GM19193 (cell line): ENCODE results near the gene GNL2.

ENCODE experiments used
- POLR2A ChIP-seq: IDR thresholded peaks from 4 replicates; pipeline ENCODE4 v1.6.1; 2011; ENCODE audit not compliant: insufficient read depth, insufficient read length; ENCODE audit errors: extremely low read depth

GNL2 gene

DNA sequence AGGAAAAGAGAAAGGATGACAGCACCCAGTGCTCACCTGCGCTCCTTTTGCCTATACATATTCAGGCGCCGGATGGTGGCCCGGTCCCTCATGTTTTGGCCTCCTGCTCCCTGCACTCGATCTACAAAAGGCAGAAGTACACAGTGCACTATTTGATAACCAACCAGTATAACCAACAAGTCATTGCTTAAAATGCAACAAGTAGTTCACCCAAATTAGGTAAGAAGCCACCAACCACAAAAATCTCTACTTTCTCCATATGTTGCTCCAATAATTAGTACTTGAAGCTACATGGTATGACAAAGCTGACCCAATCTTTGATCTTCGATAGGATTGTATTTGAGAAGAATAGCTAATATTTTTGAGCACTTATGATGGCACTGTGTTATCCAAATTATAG, 2.0 kb downstream of the GNL2 start:
- no peak for TF ChIP-seq POLR2A

DNA sequence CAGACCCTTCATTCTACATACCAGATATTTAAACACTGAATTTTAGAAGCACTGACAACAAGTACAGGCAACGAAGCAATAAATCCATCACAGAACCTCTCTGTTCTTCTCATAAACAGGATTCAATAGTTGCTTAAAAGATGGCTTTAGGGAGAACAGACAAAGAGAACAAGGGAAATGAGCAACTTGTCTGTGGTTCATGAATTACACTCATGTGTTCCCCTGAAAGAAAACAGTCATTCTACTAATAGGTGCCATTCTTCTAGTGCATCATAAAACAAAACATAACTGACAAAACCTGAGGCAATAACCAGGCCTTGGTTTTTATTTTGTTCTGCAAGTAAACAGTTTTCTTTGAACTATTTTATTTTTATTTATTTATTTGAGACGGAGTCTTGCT, 6.8 kb downstream of the GNL2 start:
- no peak for TF ChIP-seq POLR2A

DNA sequence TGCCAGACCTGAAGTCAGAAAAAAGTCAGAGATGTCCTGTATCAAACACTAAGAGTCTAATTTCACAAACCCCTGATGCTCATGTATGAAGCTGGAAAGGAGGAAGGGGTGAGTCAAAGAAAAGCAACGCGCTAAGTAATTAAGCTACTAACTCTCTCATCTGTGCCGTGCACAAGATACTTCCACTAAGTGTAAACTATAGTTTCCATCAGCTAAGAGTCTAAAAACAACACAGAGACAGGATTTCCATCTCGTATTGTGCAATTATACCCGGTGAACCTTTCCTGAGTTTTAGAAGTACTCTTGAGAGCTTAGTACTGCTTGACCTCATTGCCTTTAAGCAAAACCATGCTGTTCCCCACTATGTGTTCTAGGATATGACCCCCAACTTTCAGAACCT, 20.0 kb downstream of the GNL2 start:
- TF ChIP-seq POLR2A: no peak

DNA sequence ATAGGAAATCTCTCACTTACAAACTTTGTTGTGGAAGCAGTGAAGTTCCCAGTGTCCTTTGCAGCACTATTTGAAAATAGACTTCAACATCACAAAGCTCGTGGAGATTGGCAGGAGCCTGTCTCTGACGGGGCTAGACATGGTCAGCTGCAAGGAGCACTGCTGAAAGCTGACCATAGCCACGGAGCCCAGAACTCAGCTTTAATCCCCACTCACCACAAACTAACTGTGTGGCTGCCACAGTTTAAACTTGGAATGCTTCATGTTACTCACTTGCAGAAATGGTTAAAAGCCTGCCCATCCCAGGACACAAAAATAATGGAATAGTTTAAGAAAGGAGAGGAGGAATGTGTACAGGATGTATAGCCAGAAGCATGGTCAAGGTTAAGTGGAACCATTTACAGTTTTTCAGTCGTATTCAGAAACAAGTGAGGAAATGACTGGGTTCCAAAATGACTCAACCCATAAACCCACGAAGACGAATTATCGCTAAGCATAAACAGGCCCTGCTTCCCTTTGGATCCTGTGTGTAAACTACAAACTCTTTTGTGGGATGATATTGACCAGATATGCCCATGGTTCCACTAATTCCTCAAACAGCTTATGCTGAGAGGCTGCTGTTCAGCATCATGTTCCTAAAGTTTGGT, 20.8 kb downstream of the GNL2 start:
- TF ChIP-seq POLR2A: no peak

DNA sequence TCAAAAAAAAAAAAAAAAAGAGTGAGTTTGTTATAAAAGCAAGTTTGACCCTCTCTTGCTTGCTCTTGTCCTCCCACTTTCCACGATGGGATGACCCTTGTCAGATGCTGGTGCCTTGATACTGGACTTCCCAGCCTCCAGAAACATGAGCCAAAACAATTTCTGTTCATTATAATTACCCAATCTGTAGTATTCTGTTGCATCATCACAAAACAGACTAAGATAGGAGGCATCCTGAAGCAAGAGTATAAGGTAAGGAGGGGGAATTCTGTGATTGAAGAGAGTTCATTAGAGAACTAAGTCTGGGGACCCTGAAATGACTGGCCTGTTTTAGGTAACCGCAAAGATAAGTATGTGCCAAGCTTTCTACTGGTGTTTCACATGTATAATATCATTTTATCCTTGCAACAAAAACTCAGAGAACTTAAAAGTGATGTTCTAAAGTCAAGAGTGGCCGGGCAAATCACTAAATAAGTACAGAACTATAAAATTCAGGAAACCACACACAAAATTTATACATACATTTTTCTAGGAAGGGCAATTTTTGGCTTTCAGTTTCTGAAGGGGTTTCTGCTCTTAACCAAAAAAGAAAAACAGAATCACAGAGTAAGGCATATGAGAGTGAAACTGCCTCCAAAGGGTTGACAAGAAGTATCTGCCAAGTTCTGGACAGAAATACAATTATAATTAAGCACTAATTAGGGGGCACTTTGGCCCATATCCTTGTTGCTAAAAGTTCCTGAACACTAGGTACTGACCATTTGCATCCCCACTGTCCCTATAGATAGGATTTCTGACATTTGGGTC, 25.0 kb downstream of the GNL2 start:
- TF ChIP-seq POLR2A: no peak

DNA sequence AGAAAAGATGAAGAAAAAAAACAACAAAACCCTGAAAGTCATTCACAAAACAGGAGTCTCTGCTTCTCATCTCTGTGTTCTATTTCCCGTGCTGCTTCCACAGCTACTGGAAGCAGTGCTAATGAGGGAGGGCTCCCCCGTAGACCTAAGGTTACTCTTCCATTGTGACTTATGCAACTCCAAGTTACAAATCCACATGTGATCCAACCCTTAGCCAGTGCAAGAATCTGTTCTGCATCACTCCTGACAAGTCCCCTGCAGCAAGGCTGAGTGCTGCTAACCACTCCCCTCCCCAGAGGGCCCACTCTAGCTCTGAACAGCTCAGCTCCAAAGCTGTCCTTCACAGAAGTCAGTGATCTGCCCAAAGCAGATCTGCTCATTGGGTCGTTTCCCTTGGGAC, 28.7 kb downstream of the GNL2 start:
- TF ChIP-seq POLR2A: no peak

DNA sequence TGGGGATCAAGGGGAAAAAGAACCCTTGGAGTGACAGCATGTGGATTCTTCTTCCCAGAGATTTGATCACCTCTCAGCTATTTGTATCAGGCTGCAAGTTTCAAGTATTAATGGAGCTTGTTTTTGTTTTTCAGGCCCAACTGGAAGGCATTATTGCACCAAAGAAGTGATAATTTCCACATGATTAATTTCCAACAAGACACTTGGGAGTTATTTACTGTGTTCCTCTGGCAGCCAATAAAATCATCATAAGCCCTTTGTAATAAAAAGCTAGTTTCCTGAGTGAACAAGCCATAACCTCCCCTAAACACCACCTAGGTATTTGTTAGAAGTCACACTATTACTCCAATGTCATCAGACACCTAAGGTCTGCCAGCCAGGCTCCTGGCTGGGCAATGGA, 30.8 kb downstream of the GNL2 start:
- no peak for TF ChIP-seq POLR2A

DNA sequence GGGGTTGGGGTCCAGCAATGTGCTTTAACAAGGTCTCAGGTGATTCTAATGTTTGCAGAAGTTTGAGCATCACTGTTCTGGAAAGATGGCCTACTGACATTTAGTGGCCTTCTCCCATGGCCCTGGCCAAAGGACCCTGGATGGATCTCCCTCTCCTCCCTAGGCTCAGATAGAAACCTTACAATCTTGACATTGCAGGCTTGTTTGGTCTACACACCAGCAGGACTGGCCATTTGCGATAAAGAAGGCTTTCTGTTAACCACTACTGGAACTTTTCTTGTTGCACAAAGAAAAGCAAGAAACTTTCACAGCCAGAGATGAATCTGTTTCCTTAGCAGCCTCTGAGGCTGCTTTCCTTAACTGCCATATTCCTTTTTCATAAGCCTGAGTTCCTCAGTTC, 32.8 kb downstream of the GNL2 start:
- no peak for TF ChIP-seq POLR2A

DNA sequence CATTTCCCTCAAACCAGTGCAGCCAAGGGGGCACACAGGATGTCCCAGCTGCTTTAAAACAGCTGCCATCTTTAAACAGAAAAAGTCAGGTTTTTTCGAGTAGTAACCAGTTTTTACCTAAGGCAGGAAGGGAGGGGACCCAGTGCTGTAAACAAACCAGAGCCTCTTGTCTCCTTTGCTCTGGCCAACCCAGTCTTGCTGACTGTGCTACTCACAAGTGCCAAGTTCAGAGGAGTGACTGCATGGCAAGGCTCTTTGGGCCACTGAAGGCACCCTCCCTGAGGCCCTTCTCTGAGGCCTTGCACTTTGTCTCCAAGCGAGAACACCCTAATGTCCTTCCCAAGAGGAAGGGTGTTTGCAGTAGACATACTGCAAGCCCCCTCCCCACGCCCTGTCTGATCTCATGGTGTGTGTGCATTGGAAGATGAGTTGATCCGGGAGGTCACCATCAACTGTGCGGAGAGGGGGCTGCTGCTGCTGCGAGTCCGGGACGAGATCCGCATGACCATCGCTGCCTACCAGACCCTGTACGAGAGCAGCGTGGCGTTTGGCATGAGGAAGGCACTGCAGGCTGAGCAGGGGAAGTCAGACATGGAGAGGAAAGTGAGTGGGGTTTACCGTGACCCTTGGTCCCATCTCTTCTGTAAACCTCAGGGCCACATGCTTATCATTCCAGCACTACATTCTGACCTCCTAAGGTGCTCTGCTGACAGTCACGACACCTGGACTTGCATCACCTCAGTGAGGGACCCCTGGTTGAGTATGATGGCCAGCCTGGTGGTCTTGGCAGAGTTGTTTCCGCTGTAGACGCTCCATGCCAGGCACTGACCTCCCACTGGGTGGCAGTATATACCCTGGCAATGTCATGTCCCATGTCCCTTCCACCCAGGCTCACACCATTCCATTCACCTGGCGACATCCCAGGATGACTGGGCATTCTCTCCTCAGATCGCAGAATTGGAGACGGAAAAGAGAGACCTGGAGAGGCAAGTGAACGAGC, 34.3 kb downstream of the GNL2 start:
- no peak for TF ChIP-seq POLR2A

DNA sequence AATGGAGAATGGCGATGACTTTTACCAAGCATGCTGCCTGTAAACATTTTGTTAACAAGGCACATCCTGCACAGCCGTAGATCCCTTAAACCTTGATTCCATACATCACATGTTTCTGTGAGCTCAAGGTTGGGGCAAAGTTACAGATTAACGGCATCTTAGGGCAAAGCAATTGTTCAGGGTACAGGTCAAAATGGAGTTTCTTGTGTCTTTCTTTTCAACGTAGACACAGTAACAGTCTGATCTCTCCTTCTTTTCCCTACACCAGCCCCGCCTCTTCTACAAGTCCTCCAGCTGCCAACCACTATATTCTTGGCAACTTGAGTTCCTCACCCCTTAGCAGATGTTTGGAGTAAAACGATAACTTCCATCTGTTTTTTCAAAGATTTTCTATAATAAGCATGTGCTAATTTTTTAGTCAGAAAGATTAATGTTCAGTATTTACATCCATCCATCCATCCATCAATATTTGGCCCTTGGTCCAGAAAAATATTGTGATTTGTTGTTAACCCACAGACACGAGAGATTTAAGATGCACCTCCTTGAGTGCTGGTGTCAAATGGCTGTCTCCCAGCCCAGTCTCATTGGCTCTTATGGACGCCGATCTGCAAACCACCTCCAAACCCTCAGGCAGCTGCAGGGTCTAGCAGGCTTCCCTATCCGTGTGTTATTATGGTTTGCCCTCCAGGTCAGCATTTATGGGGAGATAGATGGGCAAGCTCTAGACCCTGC, 35.2 kb downstream of the GNL2 start:
- no peak for TF ChIP-seq POLR2A

DNA sequence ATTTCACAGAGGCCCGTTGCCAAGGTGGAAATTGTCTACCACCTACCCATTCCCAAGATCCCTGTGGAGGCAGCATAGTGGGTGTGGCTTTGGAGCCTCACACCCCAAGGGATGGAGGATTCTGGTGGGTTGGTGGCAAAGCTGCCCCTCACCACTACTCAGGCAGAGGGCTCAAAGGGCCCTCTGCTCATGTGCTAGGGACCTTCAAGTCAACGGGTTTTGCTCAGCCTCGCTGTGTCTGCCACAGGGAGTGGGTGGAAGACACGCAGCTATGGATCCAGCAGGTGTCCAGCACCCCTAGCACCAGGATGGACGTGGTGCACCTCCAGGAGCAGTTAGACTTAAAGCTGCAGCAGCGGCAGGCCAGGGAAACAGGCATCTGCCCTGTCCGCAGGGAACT, 36.7 kb downstream of the GNL2 start:
- TF ChIP-seq POLR2A: no peak

DNA sequence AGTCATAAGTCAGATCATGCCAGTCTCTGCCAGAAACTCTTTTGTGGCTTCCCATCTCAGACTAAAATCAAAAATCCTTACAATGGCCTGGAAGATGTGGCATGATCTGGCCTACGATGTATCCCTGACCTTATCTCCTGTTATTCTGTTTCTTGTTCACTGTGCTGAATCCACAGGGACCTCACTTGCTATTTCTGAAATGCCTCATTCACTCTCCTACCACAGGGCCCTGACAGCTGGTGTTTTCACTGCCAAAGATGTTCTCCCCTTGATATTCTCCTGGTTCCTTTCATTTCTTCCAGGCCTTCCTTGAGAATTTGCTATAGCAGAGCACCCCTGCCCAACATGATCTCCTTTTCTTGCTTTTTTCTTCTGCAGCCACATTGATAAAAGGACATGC, 37.3 kb downstream of the GNL2 start:
- TF ChIP-seq POLR2A: no peak

DNA sequence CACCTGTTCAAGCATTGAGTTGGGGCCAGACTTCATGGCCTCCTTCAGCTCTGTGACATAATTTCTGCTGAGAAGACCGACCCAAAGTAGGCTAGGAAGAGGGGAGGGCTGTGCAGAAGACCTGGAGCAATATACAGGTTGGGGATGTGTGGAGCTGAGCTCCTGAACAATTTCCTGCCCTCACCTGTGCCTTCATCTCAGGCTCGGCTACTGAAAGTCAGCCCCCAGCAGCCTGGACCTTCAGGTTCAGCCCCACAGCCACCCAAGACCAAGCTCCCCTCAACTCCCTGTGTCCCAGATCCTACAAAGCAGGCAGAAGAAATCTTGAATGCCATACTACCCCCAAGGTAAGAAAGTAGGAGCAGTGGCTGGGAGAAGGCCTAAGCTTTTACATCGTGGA, 38.3 kb downstream of the GNL2 start:
- no peak for TF ChIP-seq POLR2A

DNA sequence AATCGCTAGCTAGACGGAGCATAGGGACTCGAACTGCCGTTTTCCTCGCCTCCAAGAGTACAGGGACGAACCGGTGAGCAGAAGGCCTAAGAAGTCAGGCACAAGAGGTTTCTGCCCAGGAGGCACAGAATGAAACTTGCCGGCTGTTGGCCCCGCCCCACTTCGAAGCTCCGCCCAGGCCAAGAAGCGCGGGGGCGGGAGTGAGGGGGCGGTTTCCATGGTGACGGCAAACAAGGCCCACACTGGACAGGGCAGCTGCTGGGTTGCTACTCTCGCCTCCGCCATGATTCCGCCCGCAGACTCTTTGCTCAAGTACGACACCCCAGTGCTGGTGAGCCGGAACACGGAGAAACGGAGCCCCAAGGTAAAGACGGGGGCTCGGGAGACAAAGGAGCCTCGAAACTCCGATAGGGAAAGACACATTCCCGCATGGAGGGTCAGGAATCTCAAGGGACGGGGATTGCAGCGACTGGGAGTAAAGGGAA, 39.0 kb downstream of the GNL2 start, which contains the start of gene DNALI1:
DNALI1 (plus strand) TSS at position 229 of the 485 bp plus-strand sequence; CDS start at position 284, 55 bp downstream.
- TF ChIP-seq POLR2A: no peak
